Measurements from ENCODE around the gene BPIFB3. TPM values are rescaled to one million over a fixed set of nuclear protein-coding genes. Genes with fewer than 3 reads are reported as not detected.

BPIFB3 gene
- total and polyA plus RNA-seq, 9 of the 15 experiments (the other 6 are each of a cell fraction or from before 2014, with no cell fraction given): not detected

GRCh38 chr20:33092361-33092760 is 38.7 kb downstream of the BPIFB3 start:
- FAIRE-seq (no peak), ATAC-seq (no peak), DNase-seq (ENCODE audit: extremely low read depth in 1 of 4, low spot score in 3 of 4) (no peak)
- BruUV-seq (replicated peaks): no TSS peak
- no peak overlapping the region for H3K4me3 ChIP-seq
- no peak for TF ChIP-seq PRPF4 (IDR thresholded peaks at IDR 0.05; ENCODE audit: insufficient read depth, low read depth, low read length, poor library complexity, severe bottlenecking)
- no peak for TF ChIP-seq XRCC4 (IDR thresholded peaks at IDR 0.05; ENCODE audit: extremely low read depth, insufficient read depth, insufficient read length)
- no peak for TF ChIP-seq GTF3C2 (IDR thresholded peaks at IDR 0.05; ENCODE audit: borderline replicate concordance, extremely low read depth, insufficient read length)
- no peak for TF ChIP-seq MBD2 (IDR thresholded peaks at IDR 0.05; ENCODE audit: borderline replicate concordance, low read depth)
- no peak for TF ChIP-seq RFX1 (IDR thresholded peaks at IDR 0.05)
- TF ChIP-seq TCF7 (IDR thresholded peaks at IDR 0.05; ENCODE audit: borderline replicate concordance): no peak
- TF ChIP-seq TAF15 (IDR thresholded peaks at IDR 0.05; ENCODE audit: low read depth, low read length): no peak
- no peak for TF ChIP-seq NCOA1 (IDR thresholded peaks at IDR 0.05; ENCODE audit: low read depth)
- TF ChIP-seq SAFB2 (IDR thresholded peaks at IDR 0.05; ENCODE audit: borderline replicate concordance, low read depth, low read length, severe bottlenecking): no peak
- no peak for TF ChIP-seq MTA3 (IDR thresholded peaks at IDR 0.05; ENCODE audit: borderline replicate concordance)
- TF ChIP-seq, protein P1, sequence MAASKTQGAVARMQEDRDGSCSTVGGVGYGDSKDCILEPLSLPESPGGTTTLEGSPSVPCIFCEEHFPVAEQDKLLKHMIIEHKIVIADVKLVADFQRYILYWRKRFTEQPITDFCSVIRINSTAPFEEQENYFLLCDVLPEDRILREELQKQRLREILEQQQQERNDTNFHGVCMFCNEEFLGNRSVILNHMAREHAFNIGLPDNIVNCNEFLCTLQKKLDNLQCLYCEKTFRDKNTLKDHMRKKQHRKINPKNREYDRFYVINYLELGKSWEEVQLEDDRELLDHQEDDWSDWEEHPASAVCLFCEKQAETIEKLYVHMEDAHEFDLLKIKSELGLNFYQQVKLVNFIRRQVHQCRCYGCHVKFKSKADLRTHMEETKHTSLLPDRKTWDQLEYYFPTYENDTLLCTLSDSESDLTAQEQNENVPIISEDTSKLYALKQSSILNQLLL (CRISPR knock-in tag; IDR thresholded peaks at IDR 0.05; ENCODE audit: borderline replicate concordance): no peak
- no peak for TF ChIP-seq MCM2 (IDR thresholded peaks at IDR 0.05; ENCODE audit: low read depth)
- no peak for TF ChIP-seq ILK (tag; IDR thresholded peaks at IDR 0.05; ENCODE audit: borderline replicate concordance, low read depth)
- no peak for TF ChIP-seq YBX1 (IDR thresholded peaks at IDR 0.05)
- no peak for TF ChIP-seq CBX5 (IDR thresholded peaks at IDR 0.05; ENCODE audit: borderline replicate concordance, low read depth)
- H3K27me3 ChIP-seq (ENCODE audit: control insufficient read depth in 2 of 2, insufficient read depth in 2 of 2, low read length in 2 of 2): peaks cover 2 to 28% of the 10 kb centered on the region in 2 experiments; a peak in 4 of 5 replicates
- H4K20me1 ChIP-seq (replicated peaks; ENCODE audit: control insufficient read depth, insufficient read depth, low read length): no peaks in the 10 kb centered on the region
- no peaks in the 10 kb centered on the region for H3K9me3 ChIP-seq (replicated peaks; ENCODE audit: control insufficient read depth, insufficient read depth, low read depth, low read length)
- H3K79me2 ChIP-seq (ENCODE audit: control insufficient read depth, insufficient read depth, low read length): no peaks in the 10 kb centered on the region
- no peak overlapping the region for H2AFZ ChIP-seq (ENCODE audit: low read depth, low read length)
- H3K27ac ChIP-seq (ENCODE audit: extremely low read depth, low read depth, low read length): no peak overlapping the region
- WGBS (ENCODE audit: insufficient coverage, low coverage, missing lambda C conversion rate): 0% methylated on average over 3 of the region's 3 CpGs
- H3K9ac ChIP-seq (ENCODE audit: insufficient read depth in 1 of 2, low read depth in 2 of 2, low read length in 2 of 2): no peak overlapping the region
- ChIA-PET POLR2A (interaction anchor here (0.6 kb wide), 1 partner anchor 201 kb away, joined by 5 read pairs; no protein-coding TSS in a partner anchor), CTCF (ENCODE audit: low intra/inter-chr PET ratio) (no interaction called here)
- no peaks in the 10 kb centered on the region for H3K9me1 ChIP-seq (ENCODE audit: control insufficient read depth, insufficient read depth, low read length)
- in situ Hi-C loops (cut with MboI) (loop anchor here (10.0 kb wide), 1 partner anchor 202 kb away; no protein-coding TSS in a partner anchor), intact Hi-C loops (cut with micrococcal nuclease) (loop anchor here (10.0 kb wide), 1 partner anchor 298 kb away; no protein-coding TSS in a partner anchor)
- no peak overlapping the region for H3K4me2 ChIP-seq (ENCODE audit: insufficient read depth, low read length)
- no peaks in the 10 kb centered on the region for H3K36me3 ChIP-seq (ENCODE audit: control insufficient read depth, insufficient read depth, low read length)
- H3K4me1 ChIP-seq (replicated peaks in 1 of 2; ENCODE audit: control insufficient read depth in 2 of 2, insufficient read depth in 2 of 2, low read length in 2 of 2): no peaks in the 10 kb centered on the region
